Right renal pelvis (tissue), 4 donors: ENCODE results near the gene OR51I2. TPM values are rescaled to one million over a fixed set of nuclear protein-coding genes. Genes with fewer than 3 reads are reported as not detected.

ENCODE experiments used
- DNase-seq, 4 donors: peaks; one replicate each; pipeline ENCODE4 v3.0.0-alpha.2; 2013; ENCODE audit warnings: low read depth in 4 of 4, low spot score in 3 of 4, missing footprints in 1 of 4
- polyA plus RNA-seq, 4 donors: library from polyadenylated mRNA; unstranded; fragments of 120-200 nt; gene quantifications; one replicate each; pipeline ENCODE4 v1.2.1, GENCODE V29; 2013; ENCODE audit not compliant: insufficient read length in 4 of 4

OR51I2 gene
- polyA plus RNA-seq, 4 donors: not detected

DNA sequence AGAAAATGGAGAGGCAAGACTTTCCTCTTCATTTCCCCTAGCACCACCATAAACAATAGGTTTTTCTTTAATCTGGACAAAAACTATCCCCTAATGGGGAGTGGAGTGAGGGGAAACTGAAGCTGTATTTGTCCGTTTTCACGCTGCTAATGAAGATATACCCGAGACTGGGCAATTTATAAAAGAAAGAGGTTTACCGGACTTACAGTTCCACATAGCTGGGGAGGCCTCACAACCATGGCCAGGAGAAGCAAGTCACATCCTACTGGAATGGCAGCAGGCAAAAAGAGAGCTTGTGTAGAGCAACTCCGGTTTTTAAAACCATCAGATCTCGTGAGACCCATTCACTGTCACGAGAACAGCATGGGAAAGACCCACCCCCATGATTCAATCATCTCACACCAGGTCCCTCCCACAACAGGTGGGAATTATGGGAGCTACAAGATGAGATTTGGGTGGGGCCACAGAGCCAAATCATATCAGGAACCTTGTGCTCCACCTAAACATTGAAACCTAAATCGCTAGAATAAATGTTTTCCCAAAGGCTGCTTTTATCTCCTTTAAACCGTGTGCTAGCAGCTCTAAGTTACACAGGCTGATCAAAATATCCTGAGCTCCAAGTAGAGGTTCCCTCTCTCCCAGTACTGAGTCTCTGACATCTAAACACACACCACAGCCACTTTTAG lies 56.4 kb downstream of the OR51I2 start:
- DNase-seq: no peak

Other genes with a start within 250 kb of the OR51I2 start
- not detected for gene OR51V1, start 248.6 kb upstream of the OR51I2 start, polyA plus RNA-seq
- 100 to 1,000 TPM; 127 to 236 (median 129) TPM for gene HBB, start 222.3 kb upstream of the OR51I2 start, polyA plus RNA-seq
- 1 to 10 TPM; 1.3 to 3.2 (median 1.8) TPM for gene HBD, start 214.8 kb upstream of the OR51I2 start, polyA plus RNA-seq
- gene HBG1, start 199.5 kb upstream of the OR51I2 start, polyA plus RNA-seq: 10 to 100 TPM in 1 of 4 donors, 1 to 10 TPM in 3; 2.5 to 13.0 (median 4.6) TPM
- 1,000 to 10,000 TPM; 1,916 to 2,998 (median 2,577) TPM for gene HBG2, start 194.5 kb upstream of the OR51I2 start, polyA plus RNA-seq
- gene HBE1, start 179.4 kb upstream of the OR51I2 start, polyA plus RNA-seq: 10 to 100 TPM in 1 of 4 donors, 1 to 10 TPM in 3; 6.6 to 11.6 (median 7.4) TPM
- gene OR51B4, start 147.4 kb upstream of the OR51I2 start, polyA plus RNA-seq: under 1 TPM in 2 of 4 donors, not detected in 2; 0.12 to 0.24 TPM
- not detected for gene OR51B2, start 125.0 kb upstream of the OR51I2 start, polyA plus RNA-seq
- gene OR51B5, start 105.8 kb upstream of the OR51I2 start, polyA plus RNA-seq: under 1 TPM; 0.35 to 0.69 (median 0.60) TPM
- not detected for gene OR51B6, start 97.8 kb upstream of the OR51I2 start, polyA plus RNA-seq
- gene OR51M1, start 65.5 kb upstream of the OR51I2 start, polyA plus RNA-seq: under 1 TPM in 1 of 4 donors, not detected in 3; 0.04 TPM
- gene OR51Q1, start 27.2 kb upstream of the OR51I2 start, polyA plus RNA-seq: under 1 TPM in 1 of 4 donors, not detected in 3; 0.06 TPM
- not detected for gene OR51I1, start 7.8 kb upstream of the OR51I2 start, polyA plus RNA-seq
- gene OR52D1, start 39.4 kb downstream of the OR51I2 start, polyA plus RNA-seq: not detected
- not detected for gene UBQLN3, start 60.6 kb downstream of the OR51I2 start, polyA plus RNA-seq
- gene UBQLNL, start 67.4 kb downstream of the OR51I2 start, polyA plus RNA-seq: under 1 TPM; 0.34 to 0.91 (median 0.50) TPM
- not detected for gene OR52H1, start 99.2 kb downstream of the OR51I2 start, polyA plus RNA-seq
- under 1 TPM in 1 of 4 donors, not detected in 3; 0.05 TPM for gene OR52B6, start 131.6 kb downstream of the OR51I2 start, polyA plus RNA-seq
- 10 to 100 TPM; 16.9 to 73.5 (median 39.6) TPM for gene TRIM6, start 147.3 kb downstream of the OR51I2 start, polyA plus RNA-seq
- 10 to 100 TPM in 3 of 4 donors, 1 to 10 TPM in 1; 8.2 to 12.7 (median 11.5) TPM for gene TRIM34, start 175.7 kb downstream of the OR51I2 start, polyA plus RNA-seq
- 10 to 100 TPM; 34.8 to 46.9 (median 41.6) TPM for gene TRIM5, start 235.8 kb downstream of the OR51I2 start, polyA plus RNA-seq
- gene TRIM22, start 240.5 kb downstream of the OR51I2 start, polyA plus RNA-seq: 10 to 100 TPM in 1 of 4 donors, 1 to 10 TPM in 3; 6.9 to 10.6 (median 7.9) TPM